Stomach (tissue), 9 donors: ENCODE data around the gene ACSM5. TPM values are rescaled to one million over a fixed set of nuclear protein-coding genes. Genes with fewer than 3 reads are reported as not detected.

Experiments
- DNase-seq, 2 donors: peaks; one replicate each; pipeline versions ENCODE4 v3.0.0 to v3.0.0-alpha.2; 2013 to 2019
- H3K27ac ChIP-seq, 5 donors: fragments of 200-600 bp in 4 of 5; sonication (generic) in 4 of 5; one replicate each; pipeline ENCODE4 v1.5.1; 2013 to 2019; ENCODE audit warnings: mild to moderate bottlenecking in 1 of 5, moderate library complexity in 1 of 5
- H3K27me3 ChIP-seq, 3 donors: fragments of 200-600 bp; sonication (generic); one replicate each; pipeline ENCODE4 v1.5.1; 2017 to 2019; ENCODE audit warnings: mixed run types in 1 of 3
- H3K36me3 ChIP-seq, 4 donors: fragments of 200-600 bp; sonication (generic); 1 replicate in 3 of 4; 2 replicates in 1 of 4; pipeline ENCODE4 v1.5.1; 2016 to 2019
- H3K4me1 ChIP-seq, 4 donors: fragments of 200-600 bp; sonication (generic); one replicate each; pipeline ENCODE4 v1.5.1; 2016 to 2019
- H3K4me3 ChIP-seq, 4 donors: fragments of 200-600 bp; sonication (generic) in 3 of 4; one replicate each; pipeline ENCODE4 v1.5.1; 2016 to 2019; ENCODE audit warnings: mild to moderate bottlenecking in 1 of 4
- H3K9me3 ChIP-seq, 4 donors: fragments of 200-600 bp; sonication (generic); one replicate each; pipeline ENCODE4 v1.5.1; 2016 to 2019
- EP300 ChIP-seq: sonication (generic); formaldehyde crosslinking; IDR thresholded peaks from one replicate; pipeline ENCODE4 v1.6.1; 2017; ENCODE audit warnings: antibody characterized with exemption
- POLR2A ChIP-seq, 4 donors: fragments of 450-650 bp; IDR thresholded peaks; one replicate each; pipeline ENCODE4 v1.6.1; 2016; ENCODE audit warnings: antibody characterized with exemption in 4 of 4, control low read depth in 2 of 4, mild to moderate bottlenecking in 1 of 4, moderate library complexity in 1 of 4
- POLR2AphosphoS5 ChIP-seq, 3 donors: sonication (generic); formaldehyde crosslinking; IDR thresholded peaks; one replicate each; pipeline ENCODE4 v1.6.1; 2016; ENCODE audit warnings: antibody characterized with exemption in 3 of 3
- WGBS, 5 donors: extraction: QIAGEN DNeasy Blood & Tissue Kit in 3 of 5; methylation state at CpG; one replicate each; pipeline versions ENCODE4 v1.1.5 to v1.1.7; 2013 to 2018; 5-methylcytosine and 5-hydroxymethylcytosine counted together
- intact Hi-C: fragments of 100-400 bp; cut with DNase I; formaldehyde crosslinking; loops from one replicate; pipeline ENCODE4 v1.15.1; 2023; ENCODE audit warnings: low total_unique reads
- polyA plus RNA-seq, 3 donors: library from polyadenylated mRNA; stranded (reverse); fragments of 200-250 nt; gene quantifications; one replicate each; pipeline ENCODE4 v1.2.3, GENCODE V29; 2013
- total RNA-seq, 5 donors: library from RNA; depleted of rRNA; stranded (reverse); fragments of >200 nt; gene quantifications; one replicate each; pipeline versions ENCODE4 v1.1.0 to v1.2.3, GENCODE V29; 2014 to 2016
- TF ChIP-seq, protein P1 (sequence below), 7 experiments: fragments of 450-650 bp in 4 of 7; fragments of 200-600 bp in 3 of 7; sonication (generic) in 3 of 7; IDR thresholded peaks; one replicate each; pipeline ENCODE4 v1.5.1; 2016 to 2019; ENCODE audit warnings: antibody characterized with exemption in 7 of 7, control low read depth in 2 of 7, mild to moderate bottlenecking in 1 of 7
- donor health status: healthy with polysubstance abuse.
- donor health status: Bipolar disorder and iron deficiency.
- donor health status: healthy.

ACSM5 gene
- total and polyA plus RNA-seq, 8 donors = 1.1 to 4.6 (median 2.3) TPM; not detected in 2

DNA sequence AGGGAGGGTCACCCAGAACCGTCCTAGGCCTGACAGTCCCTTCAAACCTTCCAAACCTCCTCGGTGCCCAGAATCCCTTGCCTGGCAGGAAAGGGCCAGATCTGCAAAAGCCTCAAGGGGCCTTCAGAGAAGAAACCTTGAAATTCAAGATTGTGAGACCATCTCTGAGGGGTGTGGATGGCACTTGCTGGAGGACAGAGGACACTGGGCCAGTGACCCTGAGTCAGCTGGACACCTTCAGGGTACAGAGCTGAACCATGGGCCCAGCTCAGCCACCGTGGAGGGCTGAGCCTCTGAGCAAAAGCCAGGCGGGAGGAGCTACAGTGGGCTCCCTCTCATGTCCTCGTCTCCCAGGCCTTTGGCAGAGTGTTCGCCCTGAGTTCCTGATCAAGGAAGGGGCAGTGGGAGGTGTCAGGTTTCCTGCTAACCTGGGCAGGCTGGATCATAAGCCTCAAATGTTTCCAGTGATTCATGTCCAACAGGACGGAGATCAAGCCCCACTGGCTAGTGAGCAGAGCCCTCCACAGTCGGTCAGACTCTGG is 7.8 kb upstream of the ACSM5 start:
- peaks cover 0 to 11% (median 2%) of the 10 kb centered on the region in 4 donors for H3K4me1 ChIP-seq
- WGBS, 5 donors = 32 to 56% (median 46%) methylated on average over 8 of the region's 8 CpGs
- DNase-seq = peak in 1 of 2 donors; percentile 79
- no peaks in the 10 kb centered on the region for H3K9me3 ChIP-seq
- H3K27ac ChIP-seq = peak overlapping the region; percentile 53 to 77 (median 67)
- no peaks in the 10 kb centered on the region for H3K27me3 ChIP-seq
- H3K36me3 ChIP-seq = no peaks in the 10 kb centered on the region
- intact Hi-C loops = no loop called here
- TF ChIP-seq EP300 = no peak
- TF ChIP-seq POLR2AphosphoS5 (IDR thresholded peaks at IDR 0.05) = peak in 1 of 3 donors; percentile 61
- TF ChIP-seq, protein P1, sequence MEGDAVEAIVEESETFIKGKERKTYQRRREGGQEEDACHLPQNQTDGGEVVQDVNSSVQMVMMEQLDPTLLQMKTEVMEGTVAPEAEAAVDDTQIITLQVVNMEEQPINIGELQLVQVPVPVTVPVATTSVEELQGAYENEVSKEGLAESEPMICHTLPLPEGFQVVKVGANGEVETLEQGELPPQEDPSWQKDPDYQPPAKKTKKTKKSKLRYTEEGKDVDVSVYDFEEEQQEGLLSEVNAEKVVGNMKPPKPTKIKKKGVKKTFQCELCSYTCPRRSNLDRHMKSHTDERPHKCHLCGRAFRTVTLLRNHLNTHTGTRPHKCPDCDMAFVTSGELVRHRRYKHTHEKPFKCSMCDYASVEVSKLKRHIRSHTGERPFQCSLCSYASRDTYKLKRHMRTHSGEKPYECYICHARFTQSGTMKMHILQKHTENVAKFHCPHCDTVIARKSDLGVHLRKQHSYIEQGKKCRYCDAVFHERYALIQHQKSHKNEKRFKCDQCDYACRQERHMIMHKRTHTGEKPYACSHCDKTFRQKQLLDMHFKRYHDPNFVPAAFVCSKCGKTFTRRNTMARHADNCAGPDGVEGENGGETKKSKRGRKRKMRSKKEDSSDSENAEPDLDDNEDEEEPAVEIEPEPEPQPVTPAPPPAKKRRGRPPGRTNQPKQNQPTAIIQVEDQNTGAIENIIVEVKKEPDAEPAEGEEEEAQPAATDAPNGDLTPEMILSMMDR (IDR thresholded peaks at IDR 0.05) = no peak
- TF ChIP-seq POLR2A (IDR thresholded peaks at IDR 0.05) = no peak
- no peak overlapping the region for H3K4me3 ChIP-seq

DNA sequence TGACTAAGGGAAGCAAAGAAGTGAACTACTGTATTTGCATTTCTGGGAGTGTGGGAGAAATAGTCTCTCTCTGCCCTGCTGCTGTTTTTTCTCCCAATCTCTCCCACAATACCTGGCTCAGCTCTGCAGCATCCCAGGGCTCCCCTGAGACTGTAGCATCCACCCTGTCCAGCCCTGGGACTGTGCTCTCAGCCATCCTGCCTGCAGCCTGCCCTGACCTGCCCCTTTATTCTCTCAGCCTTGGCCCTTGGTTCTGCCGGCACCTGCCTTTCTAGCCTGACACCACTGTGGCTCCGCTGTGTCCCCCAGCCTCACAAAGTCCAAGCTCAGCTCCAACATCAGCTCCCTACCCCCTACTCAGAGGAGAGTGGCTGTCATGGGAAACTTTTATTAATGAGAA is 6.7 kb upstream of the ACSM5 start:
- Histone ChIP-seq H3K9me3 (no peaks in the 10 kb centered on the region), H3K27ac (peak overlapping the region in 2 of 5 donors; percentile 37 to 77), H3K27me3 (no peaks in the 10 kb centered on the region), H3K4me1 (peaks cover 0 to 11% (median 2%) of the 10 kb centered on the region in 4 donors), H3K36me3 (no peaks in the 10 kb centered on the region), H3K4me3 (no peak overlapping the region)
- 89 to 100% (median 96%) methylated on average over 2 of the region's 2 CpGs for WGBS, 5 donors
- no peak for DNase-seq
- no peak for TF ChIP-seq EP300
- TF ChIP-seq, protein P1 (IDR thresholded peaks at IDR 0.05) = no peak
- no peak for TF ChIP-seq POLR2AphosphoS5 (IDR thresholded peaks at IDR 0.05)
- TF ChIP-seq POLR2A (IDR thresholded peaks at IDR 0.05) = no peak
- intact Hi-C loops = no loop called here

DNA sequence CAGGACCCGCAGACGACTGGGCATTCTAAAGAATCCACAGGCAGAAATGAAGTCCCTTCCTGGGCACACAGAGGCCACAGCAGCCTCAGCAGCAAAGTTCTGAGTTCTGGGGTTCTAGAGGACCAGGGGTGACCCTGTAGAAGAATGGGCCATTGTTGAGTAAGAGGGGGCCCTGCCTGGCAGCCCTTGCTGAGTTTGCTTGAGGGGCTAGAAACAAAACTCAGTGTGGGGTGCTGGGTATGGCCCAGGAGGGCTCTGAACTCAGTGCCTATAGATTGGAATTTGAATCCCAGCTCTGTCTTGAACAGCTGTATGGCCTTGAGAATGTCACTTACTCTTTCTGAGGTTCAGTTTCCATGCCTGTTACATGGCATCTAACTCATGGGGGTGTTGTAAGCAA is 4.7 kb upstream of the ACSM5 start, which contains the start of gene PDILT:
TSS of gene PDILT (minus strand) at position 101 of the 400 bp plus-strand sequence. CDS start 5,437 bp downstream, outside the sequence.
- Histone ChIP-seq H3K36me3 (no peaks in the 10 kb centered on the region), H3K27me3 (no peaks in the 10 kb centered on the region), H3K4me1 (peaks cover 0 to 15% (median 6%) of the 10 kb centered on the region in 4 donors), H3K27ac (no peak within 1 kb of the TSS), H3K4me3 (no peak within 1 kb of the TSS), H3K9me3 (no peaks in the 10 kb centered on the region)
- TF ChIP-seq, protein P1 (IDR thresholded peaks at IDR 0.05) = no peak
- TF ChIP-seq POLR2AphosphoS5 (IDR thresholded peaks at IDR 0.05) = no peak
- TF ChIP-seq POLR2A (IDR thresholded peaks at IDR 0.05) = no peak
- 83 to 95% (median 92%) methylated on average over 2 of the region's 2 CpGs for WGBS, 5 donors
- intact Hi-C loops = no loop called here
- DNase-seq = no peak

DNA sequence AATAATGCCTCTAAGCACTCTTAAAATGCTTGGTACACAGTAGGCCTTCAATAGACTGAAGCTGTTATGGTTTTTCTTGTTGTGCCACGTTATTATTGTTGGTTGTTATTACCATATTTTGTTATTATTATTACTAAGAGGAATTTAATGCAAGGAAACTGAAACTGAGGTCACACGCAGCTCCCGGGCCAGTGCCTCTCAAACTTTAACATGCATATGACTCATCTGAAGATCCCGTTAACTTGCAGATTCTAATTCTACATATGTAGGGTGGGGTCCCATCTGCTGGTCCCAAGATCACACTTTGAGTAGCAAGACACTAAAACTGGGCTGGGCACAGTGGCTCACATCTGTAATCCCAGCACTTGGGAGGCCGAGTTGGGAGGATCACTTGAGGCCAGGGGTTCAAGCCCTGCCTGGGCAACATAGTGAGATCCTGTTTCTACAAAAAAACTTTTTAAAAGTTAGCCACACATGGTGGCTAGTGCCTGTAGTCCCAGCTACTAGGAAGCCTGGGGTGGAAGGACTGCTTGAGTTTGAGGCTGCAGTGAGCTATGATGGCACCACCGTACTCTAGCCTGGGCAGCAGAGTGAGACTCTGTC is 888 bp downstream of the ACSM5 start:
- intact Hi-C loops = no loop called here
- 68 to 79% (median 74%) methylated on average over 6 of the region's 6 CpGs for WGBS, 5 donors
- Histone ChIP-seq H3K27me3 (no peaks in the 10 kb centered on the region), H3K4me1 (peaks cover 0 to 5% (median 3%) of the 10 kb centered on the region in 4 donors), H3K4me3 (no peak overlapping the region), H3K36me3 (no peaks in the 10 kb centered on the region), H3K27ac (peak overlapping the region in 3 of 5 donors; percentile 42 to 54 (median 49)), H3K9me3 (no peaks in the 10 kb centered on the region)
- DNase-seq = no peak
- TF ChIP-seq POLR2AphosphoS5 (IDR thresholded peaks at IDR 0.05) = no peak

DNA sequence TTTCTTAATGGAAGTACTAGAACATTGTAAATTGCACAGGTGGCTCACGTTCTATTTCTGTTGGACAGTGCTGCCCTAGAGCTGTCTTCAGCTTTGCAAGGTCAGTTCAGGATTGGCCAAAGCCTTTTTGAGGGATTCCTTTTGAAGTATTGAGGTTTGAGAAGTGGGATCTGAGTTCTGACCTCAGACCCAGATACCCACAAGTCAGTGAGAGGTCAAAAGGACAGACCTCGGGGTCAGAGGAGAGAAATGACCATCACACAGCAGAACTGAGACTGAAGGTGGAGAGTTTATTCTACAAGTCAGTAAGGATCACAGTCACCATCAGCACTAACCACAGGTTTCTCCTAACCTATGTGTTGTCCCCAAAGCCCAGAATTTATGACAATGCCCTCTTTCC is 1.7 kb downstream of the ACSM5 start:
- Histone ChIP-seq H3K36me3 (no peaks in the 10 kb centered on the region), H3K9me3 (no peaks in the 10 kb centered on the region), H3K27ac (no peak overlapping the region), H3K4me3 (no peak overlapping the region), H3K27me3 (no peaks in the 10 kb centered on the region), H3K4me1 (peaks cover 0 to 5% (median 3%) of the 10 kb centered on the region in 4 donors)
- no peak for TF ChIP-seq POLR2A (IDR thresholded peaks at IDR 0.05)
- intact Hi-C loops = no loop called here
- DNase-seq = no peak
- 83 to 92% (median 85%) methylated on average over 2 of the region's 2 CpGs for WGBS, 5 donors
